GM23248 (cell line): ENCODE data around the gene ICAM5. TPM values are rescaled to one million over a fixed set of nuclear protein-coding genes. Genes with fewer than 3 reads are reported as not detected.
"Not testable (repeated sequence)": the region's sequence is repeated elsewhere in the genome, so short reads cannot be mapped to it uniquely, and the experiment has no call there.

Experiments
- DNase-seq: peaks from one replicate; pipeline ENCODE4 v3.0.0-alpha.2; 2015
- H2AFZ ChIP-seq: fragments of 200-600 bp; sonication (generic); 2 replicates; pipeline ENCODE4 v1.6.1; 2016; ENCODE audit warnings: antibody characterized with exemption
- H3F3A ChIP-seq: fragments of 200-600 bp; sonication (generic); 2 replicates; pipeline ENCODE4 v1.6.1; 2016; ENCODE audit warnings: mild to moderate bottlenecking, antibody characterized with exemption, mixed run types; ENCODE audit not compliant: insufficient read depth
- H3K27ac ChIP-seq: fragments of 200-600 bp; sonication (generic); 2 replicates; pipeline ENCODE4 v1.5.1; 2016; ENCODE audit warnings: mild to moderate bottlenecking
- H3K27me3 ChIP-seq: fragments of 200-600 bp; sonication (generic); replicated peaks from 2 replicates; pipeline ENCODE4 v1.6.1; 2016; ENCODE audit warnings: mild to moderate bottlenecking; ENCODE audit not compliant: insufficient read depth
- H3K36me3 ChIP-seq: fragments of 200-600 bp; sonication (generic); 2 replicates; pipeline ENCODE4 v1.6.1; 2016; ENCODE audit warnings: low read depth, mild to moderate bottlenecking
- H3K4me1 ChIP-seq: fragments of 200-600 bp; sonication (generic); 2 replicates; pipeline ENCODE4 v1.6.1; 2016; ENCODE audit warnings: mild to moderate bottlenecking; ENCODE audit not compliant: insufficient read depth
- H3K4me2 ChIP-seq: fragments of 200-600 bp; sonication (generic); one replicate; pipeline ENCODE4 v1.6.1; 2016; ENCODE audit warnings: mild to moderate bottlenecking; ENCODE audit not compliant: unreplicated experiment
- H3K4me3 ChIP-seq: fragments of 200-600 bp; sonication (generic); 2 replicates; pipeline ENCODE4 v1.5.1; 2016; ENCODE audit warnings: mild to moderate bottlenecking
- H3K79me2 ChIP-seq: fragments of 200-600 bp; sonication (generic); 2 replicates; pipeline ENCODE4 v1.6.1; 2016; ENCODE audit warnings: mild to moderate bottlenecking; ENCODE audit not compliant: insufficient read depth
- H3K9ac ChIP-seq: fragments of 200-600 bp; sonication (generic); 2 replicates; pipeline ENCODE4 v1.6.1; 2016; ENCODE audit warnings: mild to moderate bottlenecking
- H3K9me2 ChIP-seq: fragments of 200-600 bp; sonication (generic); 2 replicates; pipeline ENCODE4 v1.6.1; 2016; ENCODE audit warnings: mixed run types, mild to moderate bottlenecking, moderate library complexity; ENCODE audit not compliant: insufficient read depth
- H3K9me3 ChIP-seq: fragments of 200-600 bp; sonication (generic); one replicate; pipeline ENCODE4 v1.6.1; 2017; ENCODE audit warnings: low read depth
- H4K20me1 ChIP-seq: fragments of 200-600 bp; sonication (generic); 2 replicates; pipeline ENCODE4 v1.6.0; 2016; ENCODE audit not compliant: insufficient read depth
- EZH2 ChIP-seq: fragments of 200-600 bp; sonication (generic); IDR thresholded peaks from 2 replicates; pipeline ENCODE4 v1.6.1; 2018; ENCODE audit warnings: antibody characterized with exemption, mild to moderate bottlenecking; ENCODE audit not compliant: insufficient read depth, poor library complexity, severe bottlenecking
- EZH2phosphoT487 ChIP-seq: fragments of 200-600 bp; sonication (generic); IDR thresholded peaks from 2 replicates; pipeline ENCODE4 v1.6.1; 2018; ENCODE audit warnings: antibody characterized with exemption, moderate library complexity, mild to moderate bottlenecking, low read depth; ENCODE audit not compliant: insufficient read depth
- WGBS, 2 experiments: methylation state at CpG; one replicate each; pipeline ENCODE4 v1.1.6; 2015 to 2017; ENCODE audit warnings: low lambda C conversion rate in 2 of 2, low coverage in 1 of 2; ENCODE audit errors: missing lambda C conversion rate in 2 of 2; 5-methylcytosine and 5-hydroxymethylcytosine counted together
- in situ Hi-C: fragments of 300-500 bp; cut with MboI; formaldehyde crosslinking; loops from 2 replicates; pipeline ENCODE4 v1.15.0; 2020
- polyA plus RNA-seq: library from polyadenylated mRNA; unstranded; fragments of >200 nt; fragmentation: Nextera tagmentation; extraction: Ambion mirVana; gene quantifications from 2 replicates; pipeline ENCODE4 v1.2.1, GENCODE V29; 2016
- total RNA-seq: library from RNA; depleted of rRNA; stranded (reverse); fragments of >200 nt; shearing (Covaris generic); gene quantifications from 2 replicates; pipeline ENCODE4 v1.2.3, GENCODE V29; 2014; rRNA removed

Gene ICAM5
- total RNA-seq (45.4 and 48.7 TPM in 2 replicates), polyA plus RNA-seq (8.8 and 9.8 TPM in 2 replicates)

- no peaks in the 10 kb centered on the region for H3K9me3 ChIP-seq
- H3K4me1 ChIP-seq, result no peaks in the 10 kb centered on the region; the same call in 1 of the 2 replicates
- peak within 1 kb of the TSS; percentile 72 for H3K4me3 ChIP-seq
- H3K9ac ChIP-seq, result peak within 1 kb of the TSS; percentile 70
- no peaks in the 10 kb centered on the region; the same call in 1 of the 2 replicates for H3K36me3 ChIP-seq
- peak; percentile 74 for DNase-seq
- no peaks in the 10 kb centered on the region for H3K79me2 ChIP-seq
- in situ Hi-C loops, result no loop called here
- no peaks in the 10 kb centered on the region for H3K27me3 ChIP-seq
- H3K4me2 ChIP-seq, result peak within 1 kb of the TSS; percentile 80
- TF ChIP-seq EZH2phosphoT487, result no peak
- TF ChIP-seq EZH2, result no peak
- no peaks in the 10 kb centered on the region for H3K9me2 ChIP-seq
- H3F3A ChIP-seq, result 0 out of 2 replicates have a peak, but pooled peaks cover 9% of the 10 kb centered on the region
- peak within 1 kb of the TSS; percentile 76 for H2AFZ ChIP-seq
- WGBS, 2 experiments, result 1 to 4% methylated on average over 17 to 42 of the region's 45 CpGs
- no peaks in the 10 kb centered on the region for H4K20me1 ChIP-seq
- peak within 1 kb of the TSS; percentile 68 for H3K27ac ChIP-seq
These were observed at the start of gene ICAM5 for GRCh38 chr19:10289836-10290356. Gene ICAM5 (plus strand): TSS chr19:10289952. CDS start chr19:10290044, 92 bp downstream.

GRCh38 chr19:10241826-10242449, 47.8 kb upstream of the ICAM5 start:
- not testable (repeated sequence) for H3K36me3 ChIP-seq, H3K9ac ChIP-seq, H3K79me2 ChIP-seq, H3K9me3 ChIP-seq, H3K27ac ChIP-seq, H3K4me2 ChIP-seq, H3F3A ChIP-seq, H4K20me1 ChIP-seq, DNase-seq, H3K27me3 ChIP-seq, H3K4me3 ChIP-seq, H3K9me2 ChIP-seq, H2AFZ ChIP-seq
- peaks cover 20% of the 10 kb centered on the region for H3K4me1 ChIP-seq
- in situ Hi-C loops, result loop anchor here (25.0 kb wide), 1 partner anchor 305 kb away; the partner anchor contains the start of gene OLFM2
- 90 to 95% methylated on average over 9 to 11 of the region's 11 CpGs for WGBS, 2 experiments

DNA sequence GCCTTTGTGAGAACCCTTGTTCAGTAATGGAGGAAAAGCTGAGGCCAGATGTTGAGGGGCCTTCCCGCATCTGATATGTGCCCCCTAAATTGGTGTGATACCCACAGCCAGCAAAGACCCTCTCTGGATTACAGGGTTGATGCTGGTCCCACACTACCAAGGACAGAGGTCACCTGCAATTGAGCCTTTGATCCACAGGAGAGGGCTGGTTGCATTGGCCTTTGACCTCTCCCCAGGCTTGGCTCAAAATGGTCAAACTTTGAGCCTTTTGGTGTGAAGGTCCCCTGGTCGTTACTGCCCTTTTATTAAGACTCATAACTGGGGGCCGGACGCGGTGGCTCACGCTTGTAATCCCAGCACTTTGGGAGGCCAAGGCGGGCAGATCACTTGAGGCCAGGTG, 46.1 kb upstream of the ICAM5 start:
- H3F3A ChIP-seq, result 0 out of 2 replicates have a peak, but pooled peaks cover 3% of the 10 kb centered on the region
- H3K4me3 ChIP-seq, result no peak overlapping the region
- H3K9me3 ChIP-seq, result no peaks in the 10 kb centered on the region
- WGBS, 2 experiments, result 80 to 85% methylated on average over 7 of the region's 7 CpGs
- no peaks in the 10 kb centered on the region for H3K27me3 ChIP-seq
- peaks cover 10% of the 10 kb centered on the region for H3K4me1 ChIP-seq
- no peaks in the 10 kb centered on the region for H3K79me2 ChIP-seq
- no peak overlapping the region for H3K4me2 ChIP-seq
- H3K36me3 ChIP-seq, result no peaks in the 10 kb centered on the region
- no peak overlapping the region for H2AFZ ChIP-seq
- in situ Hi-C loops, result loop anchor here (25.0 kb wide), 1 partner anchor 306 kb away; the partner anchor contains the start of gene OLFM2
- H3K9me2 ChIP-seq, result no peaks in the 10 kb centered on the region
- DNase-seq, result no peak
- H3K9ac ChIP-seq, result no peak overlapping the region
- TF ChIP-seq EZH2phosphoT487 (no peak), EZH2 (no peak)
- no peaks in the 10 kb centered on the region for H4K20me1 ChIP-seq
- H3K27ac ChIP-seq, result no peak overlapping the region

DNA sequence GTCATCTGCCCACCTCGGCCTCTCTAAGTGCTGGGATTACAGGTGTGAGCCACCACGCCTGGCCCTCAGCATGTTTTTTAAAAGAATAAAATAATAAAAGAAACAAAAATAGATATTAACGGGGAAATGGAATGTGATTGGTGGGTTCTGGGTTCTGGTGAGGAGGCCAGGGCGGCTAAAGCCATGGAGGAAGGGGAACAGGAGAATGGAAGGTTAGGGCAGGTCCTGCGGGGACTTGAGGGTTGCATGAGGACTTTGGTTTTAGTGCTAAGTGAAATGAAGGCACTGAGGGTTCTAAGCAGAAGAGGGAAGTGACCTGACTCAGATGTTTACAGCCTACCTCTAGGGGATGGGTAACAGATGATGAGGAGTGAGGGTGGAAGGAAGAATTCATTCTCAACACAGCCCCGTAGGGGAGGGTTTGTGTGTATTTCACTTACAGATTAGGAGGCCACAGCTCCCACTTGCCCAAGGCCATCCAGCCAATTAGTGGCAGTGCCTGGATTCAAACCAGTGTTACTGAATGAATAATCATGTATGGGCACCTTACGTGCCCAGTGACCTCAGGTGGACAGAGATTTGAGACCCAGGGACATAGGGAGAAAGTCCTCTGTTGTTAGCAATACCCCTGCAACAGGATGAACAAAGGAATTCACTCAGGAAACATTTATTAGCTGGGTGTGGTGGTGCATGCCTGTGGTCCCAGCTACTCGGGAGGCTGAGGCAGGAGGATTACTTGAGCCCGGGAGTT, 44.4 kb upstream of the ICAM5 start:
- no peak for TF ChIP-seq EZH2phosphoT487
- TF ChIP-seq EZH2, result no peak
- no peak overlapping the region for H3K27ac ChIP-seq
- H3K36me3 ChIP-seq, result no peaks in the 10 kb centered on the region
- H3F3A ChIP-seq, result no peaks in the 10 kb centered on the region
- H3K9me2 ChIP-seq, result no peaks in the 10 kb centered on the region
- no peak overlapping the region for H3K9ac ChIP-seq
- peaks cover 10% of the 10 kb centered on the region for H3K4me1 ChIP-seq
- H3K4me3 ChIP-seq, result no peak overlapping the region
- no peaks in the 10 kb centered on the region for H3K27me3 ChIP-seq
- 63 to 76% methylated on average over 9 of the region's 9 CpGs for WGBS, 2 experiments
- H2AFZ ChIP-seq, result no peak overlapping the region
- no peaks in the 10 kb centered on the region for H3K9me3 ChIP-seq
- DNase-seq, result no peak
- no peaks in the 10 kb centered on the region for H4K20me1 ChIP-seq
- no peaks in the 10 kb centered on the region for H3K79me2 ChIP-seq
- in situ Hi-C loops, result loop anchor here (25.0 kb wide), 1 partner anchor 308 kb away; the partner anchor contains the start of gene OLFM2
- no peak overlapping the region for H3K4me2 ChIP-seq
